ENCODE measurements around the gene AUTS2. TPM values are rescaled to one million over a fixed set of nuclear protein-coding genes. Genes with fewer than 3 reads are reported as not detected.

AUTS2 gene
- total and polyA plus RNA-seq, 10 donors = 6.1 to 54.8 (median 29.1) TPM

DNA sequence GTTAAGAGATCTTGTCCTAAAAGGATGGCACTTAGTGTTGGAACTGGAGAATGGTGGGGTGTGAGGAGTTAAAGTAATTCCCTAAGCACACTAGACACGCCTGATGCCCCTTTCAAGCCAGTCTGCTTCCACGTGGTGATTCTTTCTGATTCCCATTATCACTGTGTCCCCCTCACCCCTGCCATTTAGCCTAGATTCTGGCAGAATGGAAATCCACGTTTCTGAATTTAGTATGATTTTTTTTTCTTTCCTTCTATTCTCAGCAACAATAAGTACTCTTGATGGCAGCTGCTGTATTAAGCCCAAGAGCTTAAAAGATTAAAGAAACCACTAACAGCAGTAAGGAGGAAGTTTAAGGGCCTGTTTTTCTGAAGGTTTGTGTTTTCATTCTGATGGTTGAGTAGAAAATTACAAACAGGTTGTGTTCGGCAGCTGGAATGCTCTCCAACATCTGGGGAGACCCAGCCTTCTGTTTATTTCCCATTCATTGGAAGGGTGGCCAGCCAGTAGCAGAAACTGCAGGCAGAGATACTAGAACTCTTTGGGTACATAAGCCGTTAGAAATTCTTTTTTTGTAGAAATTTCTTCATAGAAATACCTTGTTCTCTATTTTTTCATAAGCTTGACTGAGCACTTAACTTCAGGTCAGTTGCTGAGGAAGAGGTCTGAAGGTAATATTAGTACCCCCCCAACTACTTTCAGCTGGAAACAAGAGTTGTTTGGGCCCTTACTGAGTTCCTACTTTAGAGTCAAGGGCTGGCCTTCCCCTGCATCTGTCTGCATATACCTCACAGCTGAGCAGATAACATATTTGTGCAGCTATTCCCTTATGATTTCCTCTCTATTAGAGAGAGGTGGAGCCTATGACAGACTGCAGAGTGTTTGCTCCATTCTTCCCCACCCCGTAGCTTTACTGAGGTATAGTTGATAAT lies 355.1 kb downstream of the AUTS2 start:
- no peak for DNase-seq
- no peak for TF ChIP-seq CTCF (IDR thresholded peaks at IDR 0.05 in 8 of 11, conservative IDR thresholded peaks at IDR 0.05 in 3 of 11)
- TF ChIP-seq POLR2A (IDR thresholded peaks at IDR 0.05) = no peak
- no peak for TF ChIP-seq POLR2AphosphoS5 (IDR thresholded peaks at IDR 0.05)
- Histone ChIP-seq H3K27ac (peak overlapping the region in 5 of 8 donors; percentile 37 to 83 (median 67)), H3K36me3 (no peaks in the 10 kb centered on the region), H3K9me3 (no peaks in the 10 kb centered on the region), H3K4me3 (no peak overlapping the region), H3K4me1 (peaks cover 0 to 29% (median 10%) of the 10 kb centered on the region in 6 donors), H3K27me3 (replicated peaks in 1 of 7) (no peaks in the 10 kb centered on the region)
- 31 to 44% (median 36%) methylated on average over 6 of the region's 6 CpGs for WGBS, 5 donors
- intact Hi-C loops (cut with DNase I; ENCODE audit: low total_unique reads) = no loop called here

GRCh38 chr7:69956541-69956940 lies 358.3 kb downstream of the AUTS2 start:
- H3K4me1 ChIP-seq = peaks cover 0 to 29% (median 10%) of the 10 kb centered on the region in 6 donors

DNA sequence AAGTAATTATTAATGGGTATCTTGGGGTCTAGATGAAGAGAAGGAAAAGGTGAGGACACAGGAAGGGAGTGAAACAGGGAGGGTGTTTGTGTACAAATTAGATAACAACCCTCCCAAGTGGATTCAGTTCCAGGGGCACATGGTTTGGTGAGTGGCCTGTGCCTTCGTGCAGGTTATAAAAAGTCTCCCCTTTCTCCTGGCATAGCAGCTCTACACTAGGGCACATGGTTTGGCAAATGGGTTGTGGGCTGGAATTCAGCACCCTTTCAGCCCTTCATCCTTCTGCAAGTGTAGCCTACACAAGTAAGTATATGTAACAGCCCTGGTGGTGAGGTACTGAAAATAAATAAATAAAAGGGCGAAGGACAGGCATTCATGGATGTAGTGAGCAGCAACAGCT lies 359.4 kb downstream of the AUTS2 start:
- WGBS, 5 donors = 86 to 94% (median 91%) methylated on average over 2 of the region's 2 CpGs
- peaks cover 0 to 36% (median 19%) of the 10 kb centered on the region in 6 donors for H3K4me1 ChIP-seq
- intact Hi-C loops (cut with DNase I; ENCODE audit: low total_unique reads) = no loop called here

More at GRCh38 chr7:69956541-69956940, 358.3 kb downstream of the AUTS2 start:
- DNase-seq = no peak
- no peak overlapping the region for H3K27ac ChIP-seq
- no peaks in the 10 kb centered on the region for H3K27me3 ChIP-seq (replicated peaks in 1 of 7)
- no peak for TF ChIP-seq CTCF (IDR thresholded peaks at IDR 0.05 in 8 of 11, conservative IDR thresholded peaks at IDR 0.05 in 3 of 11)
- TF ChIP-seq POLR2A (IDR thresholded peaks at IDR 0.05) = no peak
- no peak for TF ChIP-seq POLR2AphosphoS5 (IDR thresholded peaks at IDR 0.05)
- no peaks in the 10 kb centered on the region for H3K36me3 ChIP-seq
- 87 to 99% (median 94%) methylated on average over 6 of the region's 6 CpGs for WGBS, 5 donors
- no peak overlapping the region for H3K4me3 ChIP-seq
- intact Hi-C loops (cut with DNase I; ENCODE audit: low total_unique reads) = no loop called here
- H3K9me3 ChIP-seq = no peaks in the 10 kb centered on the region

More for the DNA sequence above, 359.4 kb downstream of the AUTS2 start:
- Histone ChIP-seq H3K27me3 (replicated peaks in 1 of 7) (no peaks in the 10 kb centered on the region), H3K9me3 (no peaks in the 10 kb centered on the region), H3K36me3 (no peaks in the 10 kb centered on the region), H3K4me3 (no peak overlapping the region), H3K27ac (no peak overlapping the region)
- TF ChIP-seq CTCF (IDR thresholded peaks at IDR 0.05 in 8 of 11, conservative IDR thresholded peaks at IDR 0.05 in 3 of 11) (no peak), POLR2AphosphoS5 (IDR thresholded peaks at IDR 0.05) (no peak), POLR2A (IDR thresholded peaks at IDR 0.05) (no peak)
- DNase-seq = no peak

Data from spleen (tissue), 11 donors.